Mucosa of descending colon (tissue), 3 donors: ENCODE measurements around the gene FBXW11. TPM values are rescaled to one million over a fixed set of nuclear protein-coding genes. Genes with fewer than 3 reads are reported as not detected.

ENCODE experiments used
- ATAC-seq: fragments of 200-7000 bp; cut with Tn5 transposase; one replicate; pipeline ENCODE4 v1.9.1; 2020; ENCODE audit warnings: mild to moderate bottlenecking, moderate library complexity
- DNase-seq, 3 donors: peaks; one replicate each; pipeline ENCODE4 v3.0.0-alpha.2; 2020
- H3K36me3 ChIP-seq: fragments of 200-600 bp; one replicate; pipeline ENCODE4 v1.8.0; 2021; ENCODE audit warnings: low read depth, mild to moderate bottlenecking
- H3K4me1 ChIP-seq: fragments of 200-600 bp; one replicate; pipeline ENCODE4 v1.8.0; 2021; ENCODE audit warnings: low read depth, mild to moderate bottlenecking
- H3K4me3 ChIP-seq: fragments of 200-600 bp; one replicate; pipeline ENCODE4 v1.8.0; 2021; ENCODE audit warnings: mild to moderate bottlenecking
- H3K9me3 ChIP-seq: fragments of 200-600 bp; one replicate; pipeline ENCODE4 v1.8.0; 2021; ENCODE audit warnings: mild to moderate bottlenecking
- intact Hi-C, 2 donors: fragments of 100-400 bp; cut with DNase I in 1 of 2; cut with micrococcal nuclease in 1 of 2; formaldehyde crosslinking; loops; one replicate each; pipeline versions ENCODE4 v1.11.0 to v1.11.1; 2022; cut with DNase I, micrococcal nuclease
- total RNA-seq, 3 donors: library from RNA; stranded (reverse); fragmentation: NEBNext Ultra II Directional in 2 of 3; extraction: Animal tissue kit (Norgen Biotek cat#: 25700) in 2 of 3; gene quantifications; one replicate each; pipeline versions ENCODE4 v1.2.1 to v1.2.4, GENCODE V29; 2021 to 2023
- TF ChIP-seq, protein P1 (sequence below): fragments of 200-600 bp; IDR thresholded peaks from one replicate; pipeline ENCODE4 v1.8.0; 2022; ENCODE audit warnings: antibody characterized with exemption, mild to moderate bottlenecking
- donor health status: DM: no; HTN: no; CAD: no; lungs with moderate emphysema.
- donor health status: DM: no; HTN: no; CAD: no.
- donor health status: DM: no; HTN: yes; CAD: no.

The FBXW11 gene
- total RNA-seq, 3 donors from 2014 or later = 37.2 to 50.2 (median 39.5) TPM

- TF ChIP-seq, protein P1, sequence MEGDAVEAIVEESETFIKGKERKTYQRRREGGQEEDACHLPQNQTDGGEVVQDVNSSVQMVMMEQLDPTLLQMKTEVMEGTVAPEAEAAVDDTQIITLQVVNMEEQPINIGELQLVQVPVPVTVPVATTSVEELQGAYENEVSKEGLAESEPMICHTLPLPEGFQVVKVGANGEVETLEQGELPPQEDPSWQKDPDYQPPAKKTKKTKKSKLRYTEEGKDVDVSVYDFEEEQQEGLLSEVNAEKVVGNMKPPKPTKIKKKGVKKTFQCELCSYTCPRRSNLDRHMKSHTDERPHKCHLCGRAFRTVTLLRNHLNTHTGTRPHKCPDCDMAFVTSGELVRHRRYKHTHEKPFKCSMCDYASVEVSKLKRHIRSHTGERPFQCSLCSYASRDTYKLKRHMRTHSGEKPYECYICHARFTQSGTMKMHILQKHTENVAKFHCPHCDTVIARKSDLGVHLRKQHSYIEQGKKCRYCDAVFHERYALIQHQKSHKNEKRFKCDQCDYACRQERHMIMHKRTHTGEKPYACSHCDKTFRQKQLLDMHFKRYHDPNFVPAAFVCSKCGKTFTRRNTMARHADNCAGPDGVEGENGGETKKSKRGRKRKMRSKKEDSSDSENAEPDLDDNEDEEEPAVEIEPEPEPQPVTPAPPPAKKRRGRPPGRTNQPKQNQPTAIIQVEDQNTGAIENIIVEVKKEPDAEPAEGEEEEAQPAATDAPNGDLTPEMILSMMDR = no peak
- intact Hi-C loops = no loop called here
- DNase-seq = no peak
- H3K36me3 ChIP-seq = no peaks in the 10 kb centered on the region
- no peaks in the 10 kb centered on the region for H3K4me1 ChIP-seq
- H3K4me3 ChIP-seq = no peak overlapping the region
- no peaks in the 10 kb centered on the region for H3K9me3 ChIP-seq
- no peak for ATAC-seq
Measured at GRCh38 chr5:171966964-171967363, 39.5 kb downstream of the FBXW11 start.

DNA sequence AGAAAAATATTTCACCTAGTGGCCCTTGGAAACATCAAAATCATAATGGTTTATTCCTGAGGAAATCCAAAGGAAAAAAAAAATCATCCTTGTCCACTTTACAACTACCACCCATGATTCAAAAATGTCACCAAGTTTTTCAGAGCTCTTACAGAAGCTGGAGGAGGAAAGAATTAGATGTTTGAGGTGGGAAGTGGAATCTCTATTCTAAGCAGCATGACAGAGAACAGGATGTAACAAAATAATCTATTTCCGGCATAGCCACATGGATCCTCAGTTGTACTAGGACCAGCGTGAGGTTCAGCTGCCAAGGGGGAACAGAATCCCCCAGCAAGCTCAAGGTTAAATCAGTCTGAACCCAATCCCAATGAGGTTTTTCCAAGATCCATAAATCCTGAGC, 40.2 kb downstream of the FBXW11 start:
- intact Hi-C loops = no loop called here
- no peaks in the 10 kb centered on the region for H3K36me3 ChIP-seq
- H3K9me3 ChIP-seq = no peaks in the 10 kb centered on the region
- ATAC-seq (no peak), DNase-seq (no peak)
- H3K4me1 ChIP-seq = no peaks in the 10 kb centered on the region
- no peak overlapping the region for H3K4me3 ChIP-seq
- TF ChIP-seq, protein P1 = no peak

DNA sequence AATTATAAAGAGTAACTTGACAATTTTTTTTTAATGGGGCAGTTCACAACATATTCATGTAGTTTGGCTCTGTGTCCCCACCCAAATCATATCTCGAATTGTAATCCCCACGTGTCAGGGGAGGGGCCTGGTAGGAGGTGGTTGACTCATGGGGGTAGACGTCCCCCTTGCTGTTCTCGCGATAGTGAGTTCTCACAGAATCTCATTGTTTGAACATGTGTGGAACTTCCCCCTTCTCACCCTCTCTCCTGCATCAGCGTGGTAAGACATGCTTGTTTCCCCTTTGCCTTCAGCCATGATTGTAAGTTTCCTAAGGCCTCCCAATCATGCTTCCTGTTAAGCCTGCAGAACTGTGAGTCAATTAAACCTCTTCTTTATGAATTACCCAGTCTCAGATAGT, 40.7 kb downstream of the FBXW11 start:
- ATAC-seq = no peak
- H3K4me3 ChIP-seq = no peak overlapping the region
- no peaks in the 10 kb centered on the region for H3K9me3 ChIP-seq
- H3K4me1 ChIP-seq = no peaks in the 10 kb centered on the region
- no peaks in the 10 kb centered on the region for H3K36me3 ChIP-seq
- intact Hi-C loops = no loop called here
- TF ChIP-seq, protein P1 = no peak
- DNase-seq = no peak

GRCh38 chr5:171963416-171963815, 43.0 kb downstream of the FBXW11 start:
- no peaks in the 10 kb centered on the region for H3K36me3 ChIP-seq
- H3K4me1 ChIP-seq = peaks cover under 1% of the 10 kb centered on the region
- H3K9me3 ChIP-seq = no peaks in the 10 kb centered on the region
- intact Hi-C loops = no loop called here
- H3K4me3 ChIP-seq = no peak overlapping the region
- TF ChIP-seq, protein P1 = no peak
- DNase-seq (no peak), ATAC-seq (no peak)

DNA sequence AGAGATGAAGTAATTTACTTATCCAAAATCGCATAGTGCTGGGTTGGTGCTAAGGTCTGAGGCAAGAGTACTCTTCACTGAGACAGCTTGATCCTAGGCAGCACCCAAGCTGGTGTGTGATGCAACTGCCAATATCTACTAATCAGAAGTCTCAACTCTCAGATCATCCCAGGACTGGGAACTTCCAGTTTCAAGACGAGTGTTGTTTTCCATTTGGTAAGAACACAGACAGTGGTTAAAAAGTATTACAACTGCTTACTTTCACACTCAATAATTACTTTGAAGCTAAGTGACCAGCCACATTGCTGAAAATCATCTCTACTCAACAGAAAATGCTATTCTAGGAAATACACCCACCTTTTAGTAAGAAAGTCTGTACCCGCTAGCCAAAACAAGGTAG, 45.3 kb downstream of the FBXW11 start:
- intact Hi-C loops = no loop called here
- H3K4me3 ChIP-seq = no peak overlapping the region

More for the DNA sequence above, 45.3 kb downstream of the FBXW11 start:
- no peak for DNase-seq
- H3K36me3 ChIP-seq = no peaks in the 10 kb centered on the region
- peaks cover 17% of the 10 kb centered on the region for H3K4me1 ChIP-seq
- H3K9me3 ChIP-seq = no peaks in the 10 kb centered on the region
- TF ChIP-seq, protein P1 = no peak
- peak; percentile 38 for ATAC-seq
